Right hindlimb (tissue), 1 donor: Measurements from ENCODE around the gene AAR2.

Experiments used
- DNase-seq: peaks from one replicate; pipeline ENCODE4 v3.0.0-alpha.2; 2018

The AAR2 gene

DNA sequence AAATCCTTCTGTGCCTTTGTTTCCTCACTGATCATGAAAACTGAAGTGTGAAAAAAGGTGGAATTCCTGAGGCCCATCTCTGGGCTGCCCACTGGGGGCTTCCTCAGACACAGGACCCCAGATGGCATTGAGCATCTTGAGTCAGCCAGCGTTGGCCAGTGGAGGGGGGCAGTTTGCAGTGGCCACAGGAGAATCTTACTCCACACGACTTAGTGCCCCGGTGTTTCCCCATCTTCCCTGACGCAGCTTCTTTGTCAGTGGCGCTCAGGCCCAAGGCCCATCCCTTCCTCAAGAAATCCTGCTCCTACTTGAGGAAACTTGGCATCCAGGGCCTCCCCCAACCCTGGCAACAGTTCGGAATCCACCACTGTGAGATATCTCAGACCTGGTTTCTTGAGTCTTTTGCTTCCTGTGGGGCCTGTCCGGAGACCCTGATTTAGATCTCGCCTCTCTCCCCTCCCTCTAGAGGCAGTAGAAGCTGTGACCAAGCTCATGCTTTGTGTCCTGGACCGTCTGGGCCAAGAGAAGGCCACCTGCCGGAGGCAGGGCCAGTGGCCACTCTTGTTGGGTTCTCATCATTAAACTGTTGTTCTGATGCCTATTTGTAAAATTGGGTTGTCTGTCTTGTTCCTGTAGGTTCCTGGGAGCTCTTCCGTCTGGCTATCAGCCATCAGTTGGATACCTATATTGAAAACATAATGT lies 49.6 kb downstream of the AAR2 start:
- DNase-seq = no peak

DNA sequence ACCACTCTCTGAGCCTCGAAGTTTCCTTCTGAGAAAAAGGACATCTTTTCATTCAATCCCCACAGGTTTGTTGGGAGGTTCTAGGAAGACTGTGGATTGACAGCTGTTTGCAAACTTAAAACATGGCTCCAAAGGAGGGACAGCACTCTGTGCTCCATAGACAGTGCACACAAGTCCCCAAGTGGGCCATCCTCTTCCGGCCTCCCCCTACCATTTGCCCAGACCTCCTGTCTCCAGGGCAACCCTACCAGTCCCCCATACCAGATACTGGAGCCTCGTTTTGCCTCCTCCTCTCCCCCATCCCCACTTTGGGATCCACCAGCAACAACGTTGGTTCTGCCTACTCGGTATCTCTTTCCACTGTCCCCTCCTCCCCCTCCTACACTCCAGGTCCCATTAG lies 61.4 kb downstream of the AAR2 start:
- DNase-seq = no peak

DNA sequence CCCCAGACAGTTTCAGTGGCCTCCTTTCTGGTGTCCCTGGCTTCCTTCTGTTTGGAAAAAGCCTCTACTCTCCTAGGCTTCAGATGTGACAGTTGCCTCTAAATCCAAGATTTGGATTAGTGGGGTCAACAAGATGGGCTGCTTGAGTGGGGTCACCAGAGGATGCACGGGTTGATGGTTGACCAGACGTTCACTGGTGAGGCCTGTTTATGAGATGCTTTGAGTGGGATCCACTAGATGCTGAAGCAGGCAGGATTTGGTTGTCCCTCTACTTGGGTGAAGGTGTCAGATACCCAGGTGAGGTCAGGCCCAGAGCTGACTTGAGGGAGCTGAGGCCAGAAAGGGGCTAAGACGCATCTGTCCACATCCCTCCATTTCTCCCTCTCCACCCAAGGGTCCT lies 61.8 kb downstream of the AAR2 start:
- no peak for DNase-seq

DNA sequence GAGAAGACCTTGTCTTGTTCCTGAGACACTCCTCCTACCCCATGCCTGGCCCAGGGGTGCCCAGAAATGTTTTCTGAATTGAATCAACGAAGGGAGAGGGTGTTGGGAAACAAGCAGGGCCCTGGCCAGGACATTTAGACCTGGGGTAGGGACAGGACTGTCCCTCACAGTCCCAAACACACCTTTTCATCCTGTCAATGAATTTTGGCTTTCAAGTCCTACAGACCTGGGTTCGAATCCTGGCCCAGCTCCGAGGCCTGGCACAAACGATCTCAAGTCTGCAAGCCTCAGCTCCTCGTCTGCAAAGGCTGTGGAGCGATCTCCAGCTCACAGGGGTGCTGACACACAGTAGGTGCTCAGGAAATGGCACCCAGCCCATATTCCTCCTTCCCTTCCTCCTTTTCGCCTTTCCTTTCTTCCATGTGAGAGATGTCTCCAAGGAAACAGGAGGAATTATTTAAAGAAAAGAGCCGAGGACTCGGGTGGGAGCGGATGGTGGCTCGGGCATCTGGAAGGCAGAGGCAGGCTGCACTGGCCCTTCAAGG lies 62.6 kb downstream of the AAR2 start:
- no peak for DNase-seq

DNA sequence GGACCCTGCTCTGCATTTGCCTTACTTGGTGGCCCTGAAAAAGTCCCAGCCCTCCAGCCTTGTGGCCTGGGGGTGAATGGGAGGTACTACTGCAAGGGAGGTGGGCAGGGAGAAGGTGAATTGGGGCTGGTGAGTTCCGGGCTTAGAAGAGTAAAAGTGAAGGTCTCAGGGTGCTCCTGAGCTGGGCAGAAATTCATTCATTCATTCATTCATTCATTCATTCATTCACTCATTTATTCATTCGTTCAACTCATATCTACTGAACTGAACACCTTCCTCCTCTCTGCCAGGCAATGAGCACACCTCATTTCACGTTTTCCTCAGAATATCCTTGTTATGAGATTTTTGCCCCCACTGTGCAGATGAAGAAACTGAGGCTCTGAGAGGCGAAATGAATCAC lies 63.2 kb downstream of the AAR2 start:
- no peak for DNase-seq

DNA sequence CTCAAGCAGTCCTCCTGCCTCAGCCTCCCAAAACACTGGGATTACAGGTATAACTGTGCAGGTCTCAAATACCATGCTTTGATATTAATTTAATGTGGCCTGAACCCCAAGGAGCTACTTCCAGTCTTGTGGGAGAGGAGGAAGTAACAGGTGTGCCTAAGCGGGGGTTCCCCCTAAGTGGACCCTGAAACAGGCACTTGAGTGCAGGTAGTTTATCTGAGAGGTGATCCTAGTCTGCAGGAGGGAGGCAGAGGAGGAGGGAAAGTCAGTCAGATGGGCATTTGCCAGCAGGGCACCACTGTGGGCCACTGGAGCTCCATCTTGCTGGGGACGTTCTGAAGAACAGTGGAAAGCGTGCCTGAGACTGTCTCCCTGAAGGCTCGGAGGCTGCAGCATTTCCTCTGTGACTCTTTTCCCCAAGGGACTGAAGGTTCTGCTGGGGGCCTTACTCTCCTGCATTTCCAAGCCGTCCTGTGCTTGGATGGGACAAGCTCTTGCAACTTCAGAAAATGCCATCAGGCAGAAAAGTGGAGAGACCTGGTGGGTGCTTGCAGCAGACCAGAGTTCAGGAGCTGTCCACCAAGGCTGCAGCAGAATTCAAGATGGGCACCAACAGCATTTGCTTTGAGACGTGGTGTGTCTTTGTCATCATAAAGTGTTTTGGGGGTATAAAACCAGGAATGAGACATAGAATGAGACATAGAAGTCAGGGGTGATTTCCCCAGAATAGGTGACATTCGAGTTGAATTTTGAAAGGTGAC lies 65.3 kb downstream of the AAR2 start:
- no peak for DNase-seq

DNA sequence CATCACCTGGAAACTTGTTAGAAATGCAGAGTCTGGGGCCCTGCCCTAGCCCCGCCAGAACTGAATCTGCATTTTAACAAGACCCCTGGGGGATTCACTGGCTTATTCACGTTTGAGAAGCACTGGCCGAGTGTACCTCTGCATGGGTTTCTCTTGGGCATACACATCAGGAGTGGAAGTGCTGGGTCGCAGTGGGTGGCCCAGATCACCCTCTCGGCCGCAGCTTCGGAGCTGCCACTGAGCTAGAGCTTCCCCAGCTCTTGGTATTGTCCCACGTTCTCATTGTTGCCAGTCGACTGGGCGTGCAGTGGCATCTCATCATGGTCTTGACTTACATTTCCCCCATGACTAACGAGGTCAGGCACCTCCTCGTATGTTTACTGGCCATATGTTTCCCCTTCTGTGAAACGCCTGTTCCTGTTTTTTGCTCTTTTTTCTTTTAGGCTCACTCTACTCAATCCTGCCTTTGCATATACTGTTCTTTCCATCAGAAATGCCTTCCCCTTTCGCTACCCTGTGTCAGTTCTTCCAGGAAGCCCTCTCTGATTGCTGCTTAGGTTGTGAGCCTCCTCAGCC lies 66.8 kb downstream of the AAR2 start:
- DNase-seq = no peak

DNA sequence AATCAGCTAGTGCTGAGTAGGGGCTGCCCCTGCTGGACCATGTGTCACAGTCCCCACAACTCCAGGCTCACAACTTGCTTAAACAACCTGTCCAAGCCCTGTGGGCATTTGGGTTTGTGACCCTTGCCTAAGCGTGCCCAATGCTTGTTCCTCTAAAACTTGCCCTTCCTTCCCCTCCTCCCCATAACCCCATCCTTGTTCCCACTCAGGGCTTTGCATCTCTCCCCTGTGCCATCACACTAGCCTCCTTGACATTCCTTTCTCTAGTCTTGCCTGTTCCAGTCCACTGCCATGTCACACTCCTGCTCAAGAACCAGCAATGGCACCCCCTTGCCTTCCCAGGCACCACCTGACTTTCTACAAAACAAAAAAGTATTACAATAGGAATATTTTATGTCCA lies 67.6 kb downstream of the AAR2 start:
- no peak for DNase-seq

DNA sequence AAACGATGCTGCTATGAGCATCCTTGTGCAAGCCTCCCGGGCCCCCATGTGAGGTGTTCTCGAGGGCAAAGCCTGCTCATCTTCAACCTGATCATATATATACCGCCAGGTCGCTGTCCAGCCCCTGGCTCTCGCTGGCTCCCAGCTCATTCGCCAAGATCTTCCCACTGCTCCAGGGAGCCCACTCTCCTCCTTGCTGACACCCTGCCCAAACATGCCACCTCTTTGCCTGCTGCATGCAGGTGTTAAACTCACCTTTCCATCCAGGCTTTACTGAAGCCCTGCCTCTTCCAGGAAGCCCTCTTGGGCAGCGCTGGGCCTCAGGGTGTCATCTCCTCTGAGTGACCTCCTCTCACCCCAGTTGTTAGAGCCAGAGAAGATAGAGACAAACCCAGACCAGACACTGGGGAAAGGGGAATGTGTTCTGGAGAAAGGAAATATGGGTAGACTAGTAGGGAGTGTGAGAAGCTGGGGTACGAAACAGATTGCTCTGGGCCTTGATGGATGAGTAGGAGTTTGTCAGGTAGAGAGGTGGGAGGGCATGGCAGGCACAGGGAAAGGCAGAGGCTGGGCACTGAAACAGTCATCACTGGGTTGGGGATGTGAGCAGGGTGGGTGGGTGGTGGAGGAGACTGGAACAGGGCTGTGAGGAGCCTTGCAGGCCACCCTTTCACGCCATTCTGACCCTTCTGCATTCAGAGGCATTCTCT lies 68.7 kb downstream of the AAR2 start:
- no peak for DNase-seq

DNA sequence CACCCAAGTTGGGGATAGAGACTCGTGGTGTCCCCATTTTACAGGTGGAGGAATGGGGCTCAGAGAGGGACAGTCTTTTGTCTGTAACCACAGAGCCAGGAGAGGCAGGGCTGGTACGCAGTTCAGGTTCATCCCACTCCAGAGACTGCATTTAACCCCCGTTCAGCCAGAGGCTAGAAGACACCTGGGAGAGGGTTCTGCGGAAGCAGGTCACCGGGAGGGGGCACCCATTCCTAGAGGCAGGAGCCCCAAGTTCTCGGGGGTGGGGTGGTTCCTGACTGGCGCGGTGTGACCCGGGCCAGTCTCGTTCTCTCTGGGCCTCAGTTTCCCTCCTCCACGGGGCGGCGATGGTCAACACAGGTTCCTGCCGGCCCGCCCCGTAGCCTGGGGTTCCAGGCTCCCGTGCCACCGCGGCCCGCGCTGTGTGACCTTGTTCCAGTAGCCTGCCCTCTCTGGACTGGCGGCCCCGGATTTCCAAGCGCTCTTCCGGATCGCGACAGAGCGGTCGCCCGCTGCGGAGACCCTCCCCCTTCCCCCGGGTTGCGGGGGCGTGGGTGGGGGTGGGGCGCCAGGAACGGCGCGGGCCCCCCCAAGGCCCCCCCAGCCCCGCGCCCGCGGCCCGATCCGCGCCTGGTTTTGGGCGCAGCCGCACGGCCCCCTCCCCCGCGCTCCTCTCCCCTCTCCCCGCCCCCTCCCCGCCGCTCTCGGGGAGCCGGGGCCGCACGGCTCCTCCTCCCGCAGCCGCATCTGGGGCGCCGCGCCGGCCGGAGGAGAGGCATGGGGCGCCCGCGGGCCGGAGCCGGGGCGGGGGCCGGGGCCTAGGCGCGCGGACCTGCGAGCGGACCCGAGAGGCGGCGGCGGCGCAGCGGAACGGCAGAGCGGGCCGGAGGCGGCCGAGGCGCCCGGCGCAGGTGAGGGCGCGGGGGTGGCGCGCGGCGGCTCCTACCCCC lies 69.6 kb downstream of the AAR2 start, which contains the start of gene DLGAP4:
Gene DLGAP4 (plus strand): TSS at position 738 of the 950 bp plus-strand sequence. CDS start 125,379 bp downstream, outside the sequence.
- DNase-seq = no peak
